CD4-positive, alpha-beta T cell treated with Interleukin-6 at 100 ng/mL for 8 hours (primary cell): Measurements from ENCODE around the gene ANOS1.
"Not testable (repeated sequence)": the region's sequence is repeated elsewhere in the genome, so short reads cannot be mapped to it uniquely, and the experiment has no call there.

Source experiments
- DNase-seq: peaks from one replicate; pipeline ENCODE4 v3.0.0-alpha.2; 2020; ENCODE audit warnings: mixed read lengths, low spot score

The ANOS1 gene, protein sequence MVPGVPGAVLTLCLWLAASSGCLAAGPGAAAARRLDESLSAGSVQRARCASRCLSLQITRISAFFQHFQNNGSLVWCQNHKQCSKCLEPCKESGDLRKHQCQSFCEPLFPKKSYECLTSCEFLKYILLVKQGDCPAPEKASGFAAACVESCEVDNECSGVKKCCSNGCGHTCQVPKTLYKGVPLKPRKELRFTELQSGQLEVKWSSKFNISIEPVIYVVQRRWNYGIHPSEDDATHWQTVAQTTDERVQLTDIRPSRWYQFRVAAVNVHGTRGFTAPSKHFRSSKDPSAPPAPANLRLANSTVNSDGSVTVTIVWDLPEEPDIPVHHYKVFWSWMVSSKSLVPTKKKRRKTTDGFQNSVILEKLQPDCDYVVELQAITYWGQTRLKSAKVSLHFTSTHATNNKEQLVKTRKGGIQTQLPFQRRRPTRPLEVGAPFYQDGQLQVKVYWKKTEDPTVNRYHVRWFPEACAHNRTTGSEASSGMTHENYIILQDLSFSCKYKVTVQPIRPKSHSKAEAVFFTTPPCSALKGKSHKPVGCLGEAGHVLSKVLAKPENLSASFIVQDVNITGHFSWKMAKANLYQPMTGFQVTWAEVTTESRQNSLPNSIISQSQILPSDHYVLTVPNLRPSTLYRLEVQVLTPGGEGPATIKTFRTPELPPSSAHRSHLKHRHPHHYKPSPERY

DNA sequence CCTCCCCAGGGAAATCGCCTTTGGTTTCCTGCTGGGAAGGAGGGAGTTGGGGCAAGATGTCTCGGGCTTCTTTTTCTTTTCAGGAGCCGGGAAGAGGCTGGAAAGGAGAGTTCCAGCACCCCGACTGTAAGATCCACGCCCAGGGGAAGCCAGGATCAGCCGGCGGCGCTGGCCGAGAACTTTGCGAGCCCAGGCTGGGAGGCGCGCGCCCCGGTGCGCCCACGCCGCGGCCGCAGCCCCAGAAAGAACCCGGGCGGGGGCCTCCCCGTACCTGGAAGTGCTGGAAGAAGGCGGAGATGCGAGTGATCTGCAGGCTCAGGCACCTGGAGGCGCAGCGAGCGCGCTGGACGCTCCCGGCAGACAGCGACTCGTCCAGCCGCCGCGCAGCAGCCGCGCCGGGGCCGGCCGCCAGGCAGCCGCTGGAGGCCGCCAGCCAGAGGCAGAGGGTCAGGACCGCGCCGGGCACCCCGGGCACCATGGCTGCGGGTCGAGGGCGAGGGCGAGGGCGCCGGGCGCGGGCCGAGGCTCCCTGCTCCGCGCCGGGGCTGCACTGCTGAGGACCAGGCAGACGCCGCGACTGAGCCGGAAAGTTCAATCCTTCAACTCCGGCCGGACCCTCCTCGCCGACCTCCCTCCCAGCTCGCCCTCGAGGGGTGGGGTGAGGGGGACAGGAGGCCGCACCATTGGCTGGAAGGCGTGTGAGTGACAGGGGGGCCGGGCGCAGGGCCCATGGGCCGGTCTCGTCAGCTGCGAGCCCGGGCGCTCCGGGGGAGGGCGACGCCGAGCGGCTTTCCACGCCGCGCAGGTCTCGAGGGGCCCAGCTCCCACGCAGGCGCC, at the start of gene ANOS1:
Gene ANOS1, minus strand, starts transcription at position 579 of the 837 bp plus-strand sequence. Its CDS starts 101 bp downstream, at position 478.
- no peak for DNase-seq

DNA sequence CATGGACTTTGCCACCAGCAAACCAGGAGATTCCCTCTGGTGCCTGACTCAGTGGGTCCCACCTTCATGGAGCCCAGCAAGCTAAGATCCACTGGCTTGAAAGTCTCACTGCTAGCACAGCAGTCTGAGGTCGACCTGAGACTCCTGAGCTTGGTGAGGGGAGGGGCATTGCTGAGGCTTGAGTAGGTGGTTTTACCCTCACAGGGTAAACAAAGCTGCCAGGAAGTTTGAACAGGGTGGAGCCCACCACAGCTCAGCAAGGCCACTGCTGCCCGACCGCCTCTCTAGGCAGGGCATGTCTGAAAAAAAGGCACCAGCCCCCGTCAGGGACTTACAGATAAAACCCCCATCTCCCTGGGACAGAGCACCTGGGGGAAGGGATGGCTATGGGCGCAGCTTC, 41.2 kb upstream of the ANOS1 start:
- no peak for DNase-seq

DNA sequence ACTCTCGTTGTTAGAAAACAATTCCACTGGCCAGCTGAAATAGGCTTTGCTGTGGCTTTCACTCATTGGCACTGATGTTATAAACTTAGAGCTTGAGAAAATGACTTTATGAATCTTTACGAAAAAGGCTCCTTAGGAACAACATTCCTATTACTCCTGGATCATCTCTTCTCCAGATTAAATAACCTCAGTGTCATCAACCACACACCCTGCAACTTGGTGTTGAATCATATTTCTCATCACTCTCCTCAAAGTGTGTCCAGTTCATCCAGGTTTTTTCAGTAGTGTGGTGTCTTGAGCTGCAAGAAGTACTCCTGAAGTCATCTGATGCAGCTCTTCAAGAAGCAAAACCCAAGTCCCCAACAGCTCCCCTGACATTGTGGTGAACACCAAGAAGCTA, 28.1 kb upstream of the ANOS1 start:
- no peak for DNase-seq

DNA sequence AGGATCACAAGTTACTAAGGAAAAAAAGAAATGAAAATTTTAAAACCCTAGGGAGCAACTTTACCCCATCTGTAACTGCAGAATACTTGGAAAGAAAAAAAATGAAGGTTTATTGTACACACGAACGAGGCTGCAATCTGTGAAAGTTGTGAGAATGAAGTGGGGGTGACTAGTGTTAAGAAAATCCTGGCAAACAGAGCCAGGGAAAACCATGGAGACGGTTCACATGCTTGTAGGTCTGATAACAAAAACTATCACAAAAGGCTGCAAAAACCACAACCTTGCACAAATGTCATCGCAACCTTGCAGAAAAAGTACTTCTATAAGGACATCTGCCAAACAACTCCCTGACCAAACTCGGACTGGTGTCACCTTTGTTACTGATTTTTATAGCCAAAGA, 26.8 kb upstream of the ANOS1 start:
- DNase-seq, result not testable (repeated sequence)

DNA sequence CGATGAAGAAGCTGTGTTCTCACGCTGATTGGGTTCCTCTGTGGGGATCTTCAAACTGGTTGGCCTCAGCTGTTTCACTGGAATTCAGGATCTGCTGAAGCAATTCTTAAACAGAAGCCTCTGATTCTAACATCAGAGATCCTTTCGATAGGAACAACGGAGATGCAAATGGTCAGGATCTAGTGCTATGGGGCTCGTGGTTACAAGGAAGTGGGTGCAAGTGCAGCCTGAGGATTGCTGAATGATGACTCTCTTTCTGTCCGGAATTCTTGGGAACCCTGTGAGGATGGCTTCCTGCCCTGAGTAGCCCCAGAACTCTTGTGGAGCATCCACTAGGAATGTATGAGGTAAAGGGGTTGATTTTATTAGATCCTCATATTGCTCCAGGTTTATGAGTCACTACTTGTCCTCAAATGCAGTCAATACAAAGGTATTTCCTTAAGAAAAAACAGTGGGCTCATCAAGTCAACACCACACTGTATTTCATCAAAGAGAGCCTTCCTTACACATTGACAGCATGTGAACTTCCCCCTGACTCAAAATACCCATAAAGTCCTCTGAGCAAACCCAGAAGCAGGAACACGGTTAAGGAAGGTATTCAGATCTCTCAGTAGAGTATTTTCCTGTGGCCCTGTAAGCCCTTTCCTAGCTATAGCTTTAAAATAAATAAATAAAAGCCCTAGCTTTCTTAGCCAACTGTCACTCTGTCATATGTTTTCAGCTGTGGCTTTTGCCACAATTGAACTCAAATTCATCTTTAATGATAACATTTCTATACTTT, 25.9 kb upstream of the ANOS1 start:
- DNase-seq, result not testable (repeated sequence)

DNA sequence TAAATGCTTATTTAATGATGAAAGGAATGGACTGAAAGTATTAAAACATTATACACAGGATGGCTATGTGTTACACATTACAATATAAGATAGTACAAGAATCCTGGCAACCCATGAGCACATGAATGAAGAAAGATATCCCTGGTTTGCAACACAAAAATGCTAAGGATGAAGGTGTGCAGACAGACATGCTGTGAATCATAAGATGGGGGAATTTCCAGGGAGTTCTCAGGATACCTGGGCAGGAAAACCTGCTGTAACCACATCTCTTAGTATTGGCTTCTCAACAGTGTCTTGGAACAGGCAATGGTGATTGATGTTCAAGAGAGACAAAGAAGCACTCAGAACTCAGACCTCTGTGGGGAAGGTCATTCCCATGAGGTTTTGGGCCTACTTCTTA, 23.9 kb upstream of the ANOS1 start:
- no peak for DNase-seq

DNA sequence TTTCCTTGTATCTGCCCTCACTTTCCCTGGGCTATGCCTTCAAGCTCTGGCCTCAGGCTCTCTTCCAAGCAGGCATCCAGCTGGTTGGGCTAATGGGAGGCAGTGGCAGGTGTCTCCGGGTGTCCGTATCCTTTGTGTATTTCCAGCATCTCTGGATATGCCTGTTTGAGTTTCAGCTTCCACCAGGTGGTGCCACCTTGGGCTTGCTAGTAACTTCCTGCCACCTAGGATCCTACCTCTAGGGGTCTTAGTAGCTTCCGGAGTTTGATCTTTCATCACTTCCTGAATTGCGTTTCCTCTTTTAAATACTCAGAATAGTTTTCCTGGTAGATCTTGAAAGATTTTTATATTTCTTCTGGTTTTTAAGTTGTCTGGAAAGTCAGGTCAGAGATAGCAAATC, 23.2 kb upstream of the ANOS1 start:
- DNase-seq, result no peak

DNA sequence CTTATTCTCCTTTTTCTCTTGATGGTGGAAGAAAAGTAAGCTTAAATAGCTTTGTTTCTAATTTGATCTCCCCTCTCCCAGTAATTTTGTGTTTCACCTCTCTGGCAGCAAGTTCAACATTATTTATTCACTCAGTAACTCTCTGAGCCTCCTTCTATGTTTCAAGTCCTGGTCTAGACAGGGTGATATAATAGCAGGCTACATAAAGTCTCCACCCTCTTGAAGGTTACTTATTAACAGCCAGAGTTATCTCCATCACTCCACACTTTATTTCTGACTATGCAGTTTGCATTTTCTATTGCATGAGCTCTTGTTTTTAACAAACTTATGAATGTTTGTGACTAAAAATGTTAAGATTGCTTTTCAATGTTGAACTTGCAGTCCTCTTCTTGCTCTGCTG, 17.8 kb upstream of the ANOS1 start:
- DNase-seq, result no peak

DNA sequence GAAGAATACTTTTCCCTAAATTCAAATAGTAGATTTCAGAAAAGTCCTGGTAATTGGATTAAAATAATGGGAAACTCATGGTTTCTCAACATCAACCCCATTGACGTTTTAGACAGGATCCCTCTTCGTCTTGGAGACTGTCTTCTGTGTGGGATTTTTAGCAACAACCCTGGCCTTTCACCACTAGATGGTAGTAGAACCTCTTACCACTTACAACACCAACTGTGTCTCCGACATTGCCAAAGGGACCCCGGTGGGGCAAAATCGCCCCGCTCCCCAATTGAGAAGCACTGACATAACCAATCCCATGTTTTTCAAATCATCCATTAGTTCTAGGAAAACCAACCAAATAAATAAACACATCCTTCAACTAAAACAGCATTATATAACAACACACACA, 16.9 kb upstream of the ANOS1 start:
- no peak for DNase-seq

DNA sequence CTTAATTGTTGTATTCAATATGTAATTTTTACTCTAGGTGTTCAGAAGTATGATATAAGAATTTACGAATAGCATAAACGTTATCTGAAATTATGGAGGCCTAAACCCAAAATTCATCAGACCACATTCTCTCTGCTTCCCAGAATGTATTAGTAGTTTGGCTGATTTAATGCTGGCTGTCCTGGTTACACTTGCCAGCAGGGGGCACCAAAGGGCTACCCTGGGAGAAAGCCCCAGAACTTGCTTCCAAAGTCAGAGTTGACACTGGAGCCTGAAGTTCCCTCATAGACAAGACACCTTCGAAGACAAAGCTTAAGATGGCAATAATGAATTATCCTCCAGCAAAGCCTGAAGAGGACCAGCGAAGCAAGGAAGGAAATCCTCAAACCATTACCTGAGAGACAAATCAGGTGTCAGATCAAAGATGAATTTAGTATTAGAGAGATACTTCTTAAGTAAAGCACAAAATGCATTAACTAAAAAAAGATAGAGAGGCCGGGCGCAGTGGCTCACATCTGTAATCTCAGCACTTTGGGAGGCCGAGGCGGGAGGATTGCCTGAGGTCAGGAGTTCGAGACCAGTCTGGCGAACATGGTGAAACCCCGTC, 11.3 kb upstream of the ANOS1 start:
- DNase-seq, result peak; percentile 44

DNA sequence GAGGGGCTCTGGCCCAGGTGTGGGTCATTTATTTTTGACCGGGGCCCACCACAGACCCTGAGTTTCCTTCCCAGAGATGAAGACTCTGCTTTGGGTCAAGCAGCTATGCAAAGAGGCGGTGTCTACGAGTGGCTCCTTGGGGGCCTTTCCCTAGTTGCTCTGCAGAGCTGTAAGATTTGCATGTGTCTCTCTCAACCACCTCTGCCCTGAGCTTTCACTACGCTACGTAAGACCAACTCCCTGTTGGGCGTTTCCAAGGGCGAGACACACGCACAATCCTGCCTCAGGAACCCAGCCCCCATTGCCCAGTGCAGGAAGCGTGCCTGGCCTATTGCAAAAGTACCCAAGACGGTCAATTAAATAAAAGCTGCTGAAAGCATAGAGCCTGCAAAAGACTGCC, 10.0 kb upstream of the ANOS1 start:
- DNase-seq, result no peak

DNA sequence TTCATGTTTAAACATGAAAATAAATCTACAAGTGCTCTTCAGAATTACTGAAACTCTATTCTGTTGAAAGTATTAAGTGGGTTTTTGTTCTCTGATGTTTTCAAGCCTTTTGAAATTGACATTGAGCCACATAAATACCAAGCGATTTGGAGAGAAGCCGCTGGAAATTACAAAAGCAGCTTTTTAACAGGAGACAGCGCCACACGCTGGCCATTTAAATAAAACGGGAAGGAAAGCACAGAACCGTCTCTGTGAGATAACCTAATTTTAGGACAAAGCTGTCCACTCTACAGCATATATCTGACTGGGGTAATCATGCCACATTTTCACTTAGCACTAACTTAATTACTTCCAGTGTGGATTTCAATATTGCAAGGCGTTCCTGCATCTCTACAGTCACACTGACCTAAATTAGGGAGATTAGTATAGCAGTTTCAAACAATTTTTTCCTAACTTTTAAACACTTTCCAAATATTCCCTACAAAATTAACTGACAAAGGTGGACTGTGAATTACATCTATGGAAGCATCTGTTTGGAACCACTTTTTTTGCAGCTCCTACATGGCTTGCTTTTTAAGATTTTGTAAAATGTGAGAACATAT, 6.8 kb upstream of the ANOS1 start:
- DNase-seq, result no peak

DNA sequence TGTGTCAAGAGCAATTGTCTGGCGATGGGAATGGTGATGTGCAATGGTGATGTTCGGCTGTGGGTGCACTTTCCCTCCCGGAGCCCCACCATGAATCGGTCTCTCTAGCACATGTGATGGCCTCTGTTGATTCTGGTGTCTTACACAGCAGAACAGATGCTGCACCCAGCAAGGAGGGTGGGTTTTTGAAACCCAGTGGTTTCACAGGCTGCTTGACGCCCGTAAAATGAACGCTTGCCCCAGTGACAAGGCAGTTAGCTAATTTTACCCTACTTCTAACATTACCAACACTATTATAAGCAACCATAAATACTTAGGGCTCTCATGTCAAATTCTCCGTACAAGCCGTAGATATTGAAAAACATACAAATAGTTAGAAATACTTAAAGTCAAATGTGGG, 5.9 kb upstream of the ANOS1 start:
- DNase-seq, result no peak

DNA sequence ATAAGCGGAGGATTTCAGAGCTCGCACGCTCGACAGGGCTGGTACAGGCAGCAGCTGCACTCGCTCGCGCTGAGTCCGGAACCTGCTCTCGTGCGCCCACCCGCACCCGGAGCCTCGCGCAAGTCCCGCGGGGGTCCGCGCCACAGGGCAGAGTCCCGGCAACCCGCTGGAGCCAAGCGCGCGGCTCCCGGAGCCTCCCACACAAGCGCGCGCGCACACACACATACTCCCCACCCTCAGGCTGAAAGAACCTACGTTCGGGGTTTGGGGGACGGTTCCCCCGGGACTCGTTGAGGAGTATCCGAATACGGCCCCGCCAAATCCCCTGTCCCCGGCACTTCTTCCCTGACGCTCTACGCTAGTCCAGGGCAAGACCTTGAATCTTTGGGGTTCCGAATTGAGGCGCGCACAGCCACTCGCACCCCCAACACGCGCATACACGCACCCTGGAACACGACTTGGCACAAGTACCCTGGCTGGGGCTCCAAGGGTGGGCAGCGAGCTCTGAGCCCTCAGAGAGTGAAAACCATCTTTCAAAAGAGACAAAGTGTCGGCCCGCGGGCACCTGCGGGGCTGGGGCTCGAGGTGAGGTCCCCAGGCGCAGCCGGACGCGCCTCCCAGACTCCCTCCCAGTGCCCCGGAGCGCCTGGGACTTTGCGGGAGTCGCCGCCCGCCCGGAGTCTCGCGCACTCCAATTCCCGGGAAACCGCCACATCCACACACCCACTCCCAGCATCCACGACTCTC, 952 bp downstream of the ANOS1 start:
- DNase-seq, result no peak

DNA sequence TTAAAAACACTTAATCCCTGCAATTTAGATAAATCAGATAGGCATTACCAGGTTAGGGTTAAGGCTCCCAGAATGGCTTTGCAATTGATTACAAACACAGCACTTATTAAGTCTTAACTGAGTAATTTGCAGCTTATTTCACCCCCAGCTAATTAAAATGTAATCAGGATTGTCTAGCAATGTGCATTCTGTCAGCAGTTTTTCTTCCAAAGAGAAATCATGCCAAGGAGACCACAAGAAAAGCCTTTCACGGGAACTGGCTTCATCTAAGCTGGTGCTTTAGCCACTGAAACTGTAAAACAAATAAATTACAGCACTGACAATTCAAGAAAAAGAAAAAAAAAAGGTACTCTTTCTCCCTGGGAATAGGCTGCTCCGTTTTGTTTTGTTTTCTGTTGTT, 2.1 kb downstream of the ANOS1 start:
- no peak for DNase-seq

DNA sequence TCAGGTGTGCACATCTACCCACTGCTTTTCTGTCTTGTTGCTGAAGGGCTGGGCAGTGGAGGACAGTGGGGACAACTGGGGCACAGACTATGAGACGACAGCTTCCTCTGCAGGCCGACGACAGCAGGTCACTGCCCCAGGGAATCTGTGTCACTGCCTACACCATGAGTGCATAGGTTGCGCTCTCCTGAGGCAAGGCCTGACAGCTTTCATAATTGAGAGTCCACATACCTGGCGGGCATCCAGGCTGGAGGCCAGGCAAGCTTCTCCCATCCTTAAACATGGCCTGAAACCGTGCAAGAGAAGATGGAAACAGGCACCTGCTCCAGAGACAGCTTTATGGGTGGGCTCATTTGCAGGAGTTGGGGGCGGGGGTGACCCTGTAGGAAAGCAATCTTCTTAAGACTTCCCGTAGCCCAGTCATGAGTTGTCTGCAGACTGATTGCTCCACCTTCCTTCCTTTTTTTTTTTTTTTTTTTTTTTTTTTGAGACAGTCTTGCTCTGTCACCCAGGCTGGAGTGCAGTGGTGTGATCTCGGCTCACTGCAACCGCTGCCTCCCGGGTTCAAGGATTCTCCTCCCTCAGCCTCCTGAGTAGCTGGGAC, 2.9 kb downstream of the ANOS1 start:
- DNase-seq, result no peak

DNA sequence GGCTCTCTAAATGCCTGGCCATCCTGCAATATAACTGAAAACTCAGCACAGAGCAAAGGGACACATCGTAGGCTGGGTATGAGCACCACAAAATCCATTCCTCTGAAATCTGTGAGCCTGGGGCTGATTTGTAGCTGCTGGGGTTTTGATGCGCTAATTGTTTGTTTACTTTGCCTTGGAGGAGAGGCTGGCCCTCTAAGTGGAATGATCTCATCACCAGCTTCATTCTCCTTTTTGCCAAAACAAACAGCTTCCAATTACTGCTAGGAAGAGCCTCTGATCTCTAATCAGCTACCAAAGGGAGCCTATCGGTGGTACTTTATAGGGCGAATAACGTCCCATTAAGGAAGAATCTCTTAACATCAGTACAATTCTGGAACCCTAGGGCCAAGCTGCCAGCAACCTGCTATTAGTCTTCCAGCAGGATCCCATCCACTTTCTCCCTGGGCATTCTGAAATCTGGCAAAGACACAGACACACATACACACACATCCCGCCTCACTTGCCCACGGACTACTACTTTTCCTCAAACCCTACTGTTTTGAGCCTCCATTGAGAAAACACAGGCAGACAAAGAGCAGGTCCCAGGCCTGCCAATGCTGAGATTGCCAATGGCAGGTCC, 5.8 kb downstream of the ANOS1 start:
- DNase-seq, result no peak

DNA sequence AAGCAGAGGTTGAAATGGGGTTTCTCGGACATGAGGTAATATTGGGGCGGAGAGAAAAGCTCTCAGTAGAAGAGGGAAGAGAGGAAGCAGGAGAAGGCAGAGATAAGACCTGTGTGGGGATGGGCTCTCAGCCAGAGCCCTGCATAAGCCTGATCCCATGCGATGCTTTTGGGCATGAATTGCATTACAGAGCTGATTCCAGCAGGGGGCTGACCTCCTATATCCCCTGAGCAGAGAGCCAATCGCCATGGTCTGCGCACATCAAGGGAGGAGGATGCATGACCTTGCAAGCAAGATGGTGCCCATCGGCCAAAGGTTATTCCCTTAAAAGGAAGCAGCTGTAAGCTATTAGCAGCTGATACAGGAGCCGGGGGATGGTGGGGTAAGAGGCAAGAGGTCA, 7.6 kb downstream of the ANOS1 start:
- DNase-seq, result no peak

DNA sequence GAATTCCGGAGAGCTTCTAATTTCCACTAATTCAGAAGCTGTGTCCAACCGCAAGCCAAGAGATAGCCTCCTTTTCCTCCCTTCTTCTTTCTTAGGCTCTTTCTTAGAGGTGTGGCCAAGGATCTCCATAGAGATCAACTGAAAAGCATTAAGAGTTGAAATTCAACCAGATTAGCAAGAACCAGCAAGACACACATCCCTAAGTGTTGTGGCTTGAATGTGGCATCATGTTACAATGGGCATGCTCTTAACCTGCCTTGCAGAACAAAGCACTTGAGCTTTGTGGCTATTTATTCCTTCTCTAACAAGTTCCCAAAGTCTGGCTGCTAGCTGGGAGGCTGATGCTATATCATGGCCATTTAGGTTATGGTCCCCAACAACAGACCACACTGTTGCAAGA, 10.4 kb downstream of the ANOS1 start:
- DNase-seq, result no peak

DNA sequence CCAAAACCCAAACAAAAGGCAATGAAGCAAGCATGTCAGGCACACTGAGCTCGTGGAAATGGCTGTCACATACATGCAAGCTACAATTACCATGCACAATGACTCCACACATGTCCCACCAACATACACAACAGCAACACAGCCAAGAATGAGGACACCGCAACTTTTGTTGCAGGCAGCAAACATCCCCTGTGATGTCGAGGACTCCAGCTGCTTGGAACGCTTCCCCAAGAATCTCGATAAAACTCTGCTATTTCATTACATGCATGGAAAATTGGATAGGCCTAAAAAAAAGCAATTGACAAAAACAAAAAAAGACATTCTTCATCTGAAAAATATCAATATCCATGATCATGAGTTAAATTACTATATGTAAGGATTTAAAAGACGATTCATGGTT, 11.8 kb downstream of the ANOS1 start:
- DNase-seq, result no peak
